IMR-90 (cell line): ENCODE results near the gene OR2T2. TPM values are rescaled to one million over a fixed set of nuclear protein-coding genes. Genes with fewer than 3 reads are reported as not detected.
"Not testable (repeated sequence)": the region's sequence is repeated elsewhere in the genome, so short reads cannot be mapped to it uniquely, and the experiment has no call there.

Experiments
- ATAC-seq: fragments of 200-7000 bp; cut with Tn5 transposase; 2 replicates; pipeline ENCODE4 v1.9.1; 2020; ENCODE audit warnings: low read depth, mild to moderate bottlenecking, moderate library complexity
- Bru-seq: library from RNA; stranded (reverse); fragments of 400-500 nt; gene quantifications from one replicate; lab custom pipeline; 2021; lab: Mats Ljungman, UMichigan
- BruChase-seq, 2 experiments: library from RNA; stranded (reverse); fragments of 400-500 nt; gene quantifications; one replicate each; lab custom pipeline; 2021; lab: Mats Ljungman, UMichigan
- BruUV-seq: library from RNA; stranded (reverse); fragments of 400-500 nt; replicated peaks from 2 replicates; lab custom pipeline; 2021; lab: Mats Ljungman, UMichigan
- CTCF ChIA-PET: fragments of 300-600 bp; formaldehyde crosslinking; extraction: SDS; loops from one replicate; lab custom pipeline; 2021; ENCODE audit warnings: antibody characterized with exemption; lab: Yijun Ruan, JAX
- POLR2A ChIA-PET: fragments of 300-600 bp; sonication (Branson Sonifier 250); formaldehyde crosslinking; loops from one replicate; lab custom pipeline; 2022; ENCODE audit warnings: antibody characterized with exemption; ENCODE audit not compliant: unreplicated experiment; lab: Charles Lee
- DNase-seq: peaks from one replicate; pipeline ENCODE4 v3.0.0; 2013
- H2AFZ ChIP-seq: replicated peaks from 2 replicates; pipeline ENCODE3; 2013; ENCODE audit warnings: low read length, mild to moderate bottlenecking; ENCODE audit not compliant: poor library complexity
- H2AK5ac ChIP-seq: 2 replicates; pipeline ENCODE4 v1.6.1; 2013; ENCODE audit warnings: low read depth, low read length, inconsistent platforms
- H2AK9ac ChIP-seq: replicated peaks from 2 replicates; pipeline ENCODE3; 2013; ENCODE audit warnings: mild to moderate bottlenecking, low read depth, low read length, moderate library complexity; ENCODE audit not compliant: poor library complexity
- H2BK120ac ChIP-seq: 2 replicates; pipeline ENCODE4 v1.6.1; 2013; ENCODE audit warnings: low read depth, low read length, inconsistent platforms
- H2BK15ac ChIP-seq: 3 replicates; pipeline ENCODE4 v1.6.1; 2013; ENCODE audit warnings: low read depth, low read length, inconsistent platforms
- H2BK20ac ChIP-seq: 2 replicates; pipeline ENCODE4 v1.6.1; 2013; ENCODE audit warnings: low read depth, mild to moderate bottlenecking, inconsistent platforms, low read length, moderate library complexity
- H2BK5ac ChIP-seq: 2 replicates; pipeline ENCODE4 v1.6.1; 2013; ENCODE audit warnings: mild to moderate bottlenecking, low read depth, low read length, inconsistent platforms; ENCODE audit not compliant: poor library complexity, severe bottlenecking
- H3K14ac ChIP-seq: replicated peaks from 2 replicates; pipeline ENCODE4 v1.6.1; 2013; ENCODE audit warnings: low read depth, low read length, inconsistent platforms
- H3K18ac ChIP-seq: 2 replicates; pipeline ENCODE4 v1.6.1; 2013; ENCODE audit warnings: low read depth, low read length, control low read depth
- H3K23ac ChIP-seq: 2 replicates; pipeline ENCODE4 v1.6.1; 2013; ENCODE audit warnings: low read depth, low read length, inconsistent platforms
- H3K27ac ChIP-seq: 2 replicates; pipeline ENCODE4 v1.5.1; 2013; ENCODE audit warnings: mild to moderate bottlenecking, control low read depth, low read length; ENCODE audit not compliant: insufficient read depth
- H3K27me3 ChIP-seq: 2 replicates; pipeline ENCODE4 v1.6.1; 2013; ENCODE audit warnings: low read length; ENCODE audit not compliant: control insufficient read depth, insufficient read depth
- H3K36me3 ChIP-seq: 2 replicates; pipeline ENCODE4 v1.6.1; 2013; ENCODE audit warnings: low read length, mixed read lengths; ENCODE audit not compliant: control insufficient read depth, insufficient read depth
- H3K4ac ChIP-seq: 2 replicates; pipeline ENCODE4 v1.6.1; 2013; ENCODE audit warnings: low read depth, low read length, inconsistent platforms
- H3K4me1 ChIP-seq: 2 replicates; pipeline ENCODE4 v1.6.1; 2013; ENCODE audit warnings: low read length, mixed read lengths; ENCODE audit not compliant: control insufficient read depth, insufficient read depth
- H3K4me2 ChIP-seq: 2 replicates; pipeline ENCODE4 v1.6.1; 2013; ENCODE audit warnings: low read depth, mild to moderate bottlenecking, control low read depth, low read length, moderate library complexity
- H3K4me3 ChIP-seq: 2 replicates; pipeline ENCODE4 v1.5.1; 2013; ENCODE audit warnings: low read depth, mild to moderate bottlenecking, control low read depth, low read length, moderate library complexity; ENCODE audit not compliant: insufficient read depth
- H3K56ac ChIP-seq: 2 replicates; pipeline ENCODE4 v1.6.1; 2013; ENCODE audit warnings: low read length, inconsistent platforms; ENCODE audit not compliant: insufficient read depth; ENCODE audit errors: extremely low read depth
- H3K79me1 ChIP-seq, 2 experiments: 2 replicates each; pipeline ENCODE4 v1.6.1; 2013; ENCODE audit warnings: low read length in 2 of 2, inconsistent platforms in 1 of 2, low read depth in 1 of 2
- H3K9ac ChIP-seq: 2 replicates; pipeline ENCODE4 v1.6.1; 2013; ENCODE audit warnings: low read depth, low read length, control low read depth
- H3K9me1 ChIP-seq: 2 replicates; pipeline ENCODE4 v1.6.1; 2013; ENCODE audit warnings: low read length, inconsistent platforms; ENCODE audit not compliant: insufficient read depth
- H3K9me3 ChIP-seq: 2 replicates; pipeline ENCODE4 v1.6.1; 2013; ENCODE audit warnings: low read length; ENCODE audit not compliant: control insufficient read depth, insufficient read depth
- H4K20me1 ChIP-seq: 2 replicates; pipeline ENCODE4 v1.6.1; 2013; ENCODE audit warnings: low read length, inconsistent platforms; ENCODE audit not compliant: insufficient read depth
- H4K5ac ChIP-seq: 2 replicates; pipeline ENCODE4 v1.6.1; 2013; ENCODE audit warnings: mild to moderate bottlenecking, low read depth, low read length, control low read depth
- H4K8ac ChIP-seq, 2 experiments: 2 replicates each; pipeline ENCODE4 v1.6.1; 2013; ENCODE audit warnings: low read depth in 2 of 2, low read length in 2 of 2, control low read depth in 1 of 2, inconsistent platforms in 1 of 2
- H4K91ac ChIP-seq: 2 replicates; pipeline ENCODE4 v1.6.1; 2013; ENCODE audit warnings: low read depth, low read length, inconsistent platforms; ENCODE audit not compliant: insufficient read depth
- WGBS, 2 experiments: methylation state at CpG; one replicate each; pipeline versions ENCODE4 v1.1.5 to v1.1.7; 2013; ENCODE audit warnings: missing lambda C conversion rate in 2 of 2; ENCODE audit not compliant: insufficient read length in 1 of 2; ENCODE audit errors: extremely low coverage in 2 of 2; 5-methylcytosine and 5-hydroxymethylcytosine counted together
- dilution Hi-C: fragments of 300-500 bp; cut with HindIII; formaldehyde crosslinking; loops from one replicate; pipeline ENCODE4 v1.14.3; 2018; ENCODE audit warnings: low sequenced_read_pairs; ENCODE audit not compliant: unreplicated experiment
- in situ Hi-C: fragments of 300-500 bp; cut with MboI; formaldehyde crosslinking; loops from 3 replicates; pipeline ENCODE4 v1.14.3; 2019; ENCODE audit warnings: low sequenced_read_pairs, inconsistent platforms, mixed read lengths
- intact Hi-C: fragments of 100-400 bp; cut with micrococcal nuclease; formaldehyde crosslinking; loops from 2 replicates; pipeline ENCODE4 v1.10.0; 2022
- long read RNA-seq: library from polyadenylated mRNA; unstranded; transcript quantifications from one replicate; pipeline ENCODE4 v2.0.0, GENCODE V29; 2021; ENCODE audit not compliant: unreplicated experiment
- polyA plus RNA-seq, 3 experiments: library from polyadenylated mRNA; depleted of rRNA; stranded (reverse); fragments of >200 nt; gene quantifications; 2 replicates each; pipeline ENCODE4 v1.2.3, GENCODE V29; 2012; ENCODE audit warnings: low replicate concordance in 1 of 3
- total RNA-seq: library from RNA; depleted of rRNA; stranded (reverse); fragments of >200 nt; gene quantifications from 2 replicates; pipeline ENCODE4 v1.2.3, GENCODE V29; 2012; rRNA removed

OR2T2 gene, protein sequence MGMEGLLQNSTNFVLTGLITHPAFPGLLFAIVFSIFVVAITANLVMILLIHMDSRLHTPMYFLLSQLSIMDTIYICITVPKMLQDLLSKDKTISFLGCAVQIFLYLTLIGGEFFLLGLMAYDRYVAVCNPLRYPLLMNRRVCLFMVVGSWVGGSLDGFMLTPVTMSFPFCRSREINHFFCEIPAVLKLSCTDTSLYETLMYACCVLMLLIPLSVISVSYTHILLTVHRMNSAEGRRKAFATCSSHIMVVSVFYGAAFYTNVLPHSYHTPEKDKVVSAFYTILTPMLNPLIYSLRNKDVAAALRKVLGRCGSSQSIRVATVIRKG
- total RNA-seq (not detected in 2 replicates), polyA plus RNA-seq (2012; rRNA removed) (not detected in 2 replicates), Bru-seq, nascent RNA (not detected), BruChase-seq, experiment 1, labeled RNA remaining after a 6-hour chase (not detected), BruChase-seq, experiment 2, labeled RNA remaining after a 2-hour chase (not detected)
- polyA plus RNA-seq (2012; cell fraction: cytosol; rRNA removed) = not detected in 2 replicates
- not detected in 2 replicates for polyA plus RNA-seq (2012; cell fraction: nucleus; rRNA removed; ENCODE audit: low replicate concordance)
- long read RNA-seq = 0 reads

DNA sequence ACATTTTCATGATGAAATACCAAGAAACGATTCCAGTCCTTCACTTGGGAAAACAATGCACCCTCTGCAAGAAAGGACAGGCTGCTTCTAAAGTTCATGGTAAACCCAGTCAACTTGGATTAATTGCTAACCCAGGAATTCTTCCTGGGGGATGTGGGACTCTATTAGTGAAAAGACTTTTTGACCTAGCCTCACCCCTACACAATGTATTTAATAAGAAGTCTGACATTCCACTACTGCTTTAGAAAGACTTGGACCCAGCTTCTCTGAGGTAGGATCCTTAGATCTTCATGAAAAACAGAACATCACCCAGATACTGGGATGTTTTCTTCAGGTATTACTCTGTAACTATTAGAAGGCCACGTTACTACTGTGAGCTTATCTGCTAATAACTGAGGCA is at the start of gene OR2T2:
OR2T2 (plus strand) TSS at position 239 of the 400 bp plus-strand sequence. CDS start 7,161 bp downstream, outside the sequence.
- H3K18ac ChIP-seq, H3K4me3 ChIP-seq, H3K4me2 ChIP-seq, H2BK120ac ChIP-seq, CTCF ChIA-PET, H4K91ac ChIP-seq, H3K9ac ChIP-seq, H3K4ac ChIP-seq, H2BK15ac ChIP-seq, H3K27ac ChIP-seq, H3K27me3 ChIP-seq, H2BK5ac ChIP-seq, BruUV-seq, H3K79me1 ChIP-seq, H3K23ac ChIP-seq, H2AFZ ChIP-seq, H2BK20ac ChIP-seq, H2AK9ac ChIP-seq, H3K9me1 ChIP-seq, H4K8ac ChIP-seq, H3K9me3 ChIP-seq, H2AK5ac ChIP-seq, intact Hi-C loops, H4K5ac ChIP-seq, ATAC-seq, H3K36me3 ChIP-seq, POLR2A ChIA-PET, H3K56ac ChIP-seq, H4K20me1 ChIP-seq, H3K14ac ChIP-seq, in situ Hi-C loops, dilution Hi-C loops, H3K4me1 ChIP-seq, DNase-seq: not testable (repeated sequence)
- WGBS, 2 experiments = no CpG with 5 or more reads among the region's 2 CpGs
